HG03097 (cell line): ENCODE measurements around the gene PSMB10.

Experiments
- ATAC-seq: cut with Tn5 transposase; IDR thresholded peaks from one replicate; pipeline ENCODE4 v1.9.1; 2021; ENCODE audit not compliant: unreplicated experiment, low FRiP score

Gene PSMB10

GRCh38 chr16:67964477-67965131 is 28.0 kb upstream of the PSMB10 start:
- no peak for ATAC-seq

DNA sequence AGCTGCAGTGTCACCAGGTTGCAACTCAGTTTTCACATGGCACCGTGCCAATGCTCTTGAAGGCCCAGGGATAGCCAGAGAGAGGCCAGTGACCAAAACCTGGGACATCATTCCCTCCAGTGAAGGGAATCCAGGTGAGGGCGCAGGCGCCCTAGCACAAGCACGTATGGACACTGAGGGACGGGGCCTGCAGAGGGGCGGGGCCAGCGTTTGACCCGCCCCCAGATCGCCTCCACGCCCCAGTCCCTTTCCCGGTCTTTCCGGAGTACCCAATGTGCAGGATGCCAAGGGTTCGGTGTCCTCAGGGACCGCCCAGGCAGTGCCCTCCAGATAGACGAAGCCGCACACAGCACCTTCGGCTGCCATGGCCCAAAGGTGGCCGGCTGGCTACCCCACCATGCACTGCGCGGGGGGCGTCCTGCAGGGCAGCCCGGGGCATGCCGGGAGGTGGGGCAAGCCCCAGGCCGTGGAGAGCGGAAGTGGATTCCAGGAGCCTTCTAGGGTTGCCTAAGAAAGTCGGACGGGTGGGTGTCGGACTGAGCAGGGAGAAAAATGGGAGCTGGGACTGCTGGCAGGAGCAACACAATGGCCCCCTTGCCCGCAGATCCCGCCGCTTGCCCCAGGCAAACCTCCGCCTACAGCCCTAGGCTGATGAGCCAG is 27.1 kb upstream of the PSMB10 start:
- no peak for ATAC-seq

DNA sequence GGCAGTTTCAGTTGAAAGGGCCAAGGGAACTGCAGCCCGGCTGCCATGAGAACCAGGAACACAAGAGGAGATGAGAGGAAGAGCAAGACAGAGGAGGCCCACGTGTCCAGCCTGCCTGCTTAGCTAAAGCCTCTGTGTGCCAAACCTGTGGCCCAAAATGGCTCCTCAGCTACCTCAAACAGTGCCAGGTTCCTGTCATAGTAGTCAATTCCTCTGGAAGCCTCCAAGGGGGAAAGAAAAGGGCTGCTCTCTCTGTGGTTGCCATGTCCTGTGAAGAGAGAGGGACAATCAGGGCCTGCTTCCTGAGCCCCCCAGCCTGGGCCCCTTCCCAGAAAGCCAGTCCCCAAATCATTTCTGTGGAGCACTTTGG is 26.6 kb upstream of the PSMB10 start:
- no peak for ATAC-seq

DNA sequence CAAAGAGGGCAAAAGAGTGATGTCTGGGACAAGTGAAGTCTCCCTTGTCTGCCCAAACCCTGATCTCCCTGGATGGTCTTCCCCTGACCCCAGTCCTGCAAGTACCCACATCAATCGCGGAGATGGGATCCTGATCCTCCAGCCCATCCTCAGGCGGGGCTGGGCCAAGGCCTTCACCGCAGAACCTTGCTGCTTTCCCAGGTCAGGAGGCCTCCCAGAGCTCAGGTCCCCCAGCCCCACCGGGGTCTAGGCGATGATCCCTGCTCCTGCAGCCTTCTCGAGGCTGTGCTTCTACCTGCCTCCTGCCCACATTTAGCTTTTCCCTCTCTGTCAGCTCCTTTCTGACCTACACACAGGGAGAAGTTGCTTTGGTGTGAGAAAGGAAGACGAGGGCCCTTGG is 25.5 kb upstream of the PSMB10 start:
- ATAC-seq = no peak

- no peak for ATAC-seq
Observed at GRCh38 chr16:67961551-67961957, 24.9 kb upstream of the PSMB10 start.

DNA sequence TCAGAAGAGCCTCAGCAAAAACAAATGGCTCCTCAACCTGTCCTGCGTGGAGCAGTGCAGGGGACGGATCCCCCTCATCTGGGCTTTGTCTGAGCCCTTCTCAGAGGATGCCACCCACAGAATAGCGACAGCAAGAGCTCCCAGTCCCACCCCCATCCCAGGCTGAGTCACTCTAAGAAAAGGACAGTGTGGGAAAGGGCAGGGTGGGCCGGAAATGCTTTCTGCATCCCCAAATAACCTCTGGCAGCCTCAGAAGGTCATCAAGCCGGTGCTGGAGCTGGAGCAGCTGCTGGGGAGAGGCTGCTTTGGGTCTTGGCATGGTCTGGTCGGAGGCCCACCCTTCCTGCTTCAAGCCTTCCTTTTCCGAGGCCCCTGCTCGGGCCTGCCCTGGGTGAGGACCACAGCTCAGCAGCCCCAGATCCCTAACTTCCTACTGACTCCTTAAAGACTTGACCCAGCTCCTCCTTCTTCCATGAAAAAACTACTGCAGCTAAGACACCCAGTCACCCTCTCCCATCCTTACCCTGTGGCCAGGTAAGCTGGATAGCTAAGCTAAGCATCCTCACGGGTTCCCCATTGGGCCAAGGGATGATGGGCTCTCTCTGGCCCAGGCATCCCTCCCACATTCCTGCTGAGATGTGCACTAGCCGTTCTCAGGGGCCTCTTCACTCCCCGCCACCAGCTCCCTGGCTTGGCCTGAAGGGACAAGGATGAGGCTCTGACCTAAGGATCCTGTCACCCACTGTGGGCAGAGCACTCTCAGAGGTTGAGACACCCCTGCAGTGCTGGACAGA is 23.1 kb upstream of the PSMB10 start:
- ATAC-seq = no peak

- no peak for ATAC-seq
Observed at GRCh38 chr16:67957622-67958021, 21.0 kb upstream of the PSMB10 start.

DNA sequence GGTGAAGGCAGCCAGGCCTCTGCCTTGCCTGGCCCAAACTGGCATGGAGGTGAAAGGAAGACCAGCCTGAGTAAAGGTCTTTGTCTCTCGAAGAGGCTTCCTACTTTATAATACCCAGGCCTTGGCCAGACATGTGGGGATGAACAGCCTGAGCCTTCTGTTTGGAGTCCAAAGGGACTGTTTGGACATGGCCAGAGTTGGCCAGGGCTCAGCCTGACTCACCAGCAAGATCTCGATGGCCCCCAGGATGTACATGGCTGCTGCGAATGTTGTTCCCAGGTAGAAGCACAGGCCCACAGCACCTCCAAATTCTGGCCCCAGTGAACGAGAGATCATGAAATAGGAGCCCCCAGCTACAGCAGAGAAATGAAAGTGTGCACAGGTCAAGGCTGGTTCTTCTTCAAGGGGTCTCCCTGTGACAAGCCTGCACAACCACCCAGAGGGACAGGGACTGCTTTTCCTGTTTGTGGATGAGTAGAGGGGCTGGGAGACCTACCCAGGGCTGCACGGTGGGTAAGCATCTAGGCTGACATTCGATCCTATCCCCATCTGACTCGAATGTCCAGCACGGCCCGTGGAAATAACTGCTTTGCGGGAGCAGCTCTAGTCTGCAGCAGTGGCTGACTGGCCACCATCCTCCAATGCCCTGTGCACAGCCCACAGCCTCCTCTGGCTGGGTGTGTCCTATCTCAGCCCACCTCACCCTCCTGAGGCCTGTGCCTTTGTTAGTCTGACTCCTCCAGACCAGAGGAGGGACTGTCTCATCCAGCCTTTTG is 18.0 kb upstream of the PSMB10 start:
- no peak for ATAC-seq

GRCh38 chr16:67953641-67954375 is 17.2 kb upstream of the PSMB10 start:
- ATAC-seq = no peak

GRCh38 chr16:67951485-67951884 is 14.8 kb upstream of the PSMB10 start:
- ATAC-seq = no peak

DNA sequence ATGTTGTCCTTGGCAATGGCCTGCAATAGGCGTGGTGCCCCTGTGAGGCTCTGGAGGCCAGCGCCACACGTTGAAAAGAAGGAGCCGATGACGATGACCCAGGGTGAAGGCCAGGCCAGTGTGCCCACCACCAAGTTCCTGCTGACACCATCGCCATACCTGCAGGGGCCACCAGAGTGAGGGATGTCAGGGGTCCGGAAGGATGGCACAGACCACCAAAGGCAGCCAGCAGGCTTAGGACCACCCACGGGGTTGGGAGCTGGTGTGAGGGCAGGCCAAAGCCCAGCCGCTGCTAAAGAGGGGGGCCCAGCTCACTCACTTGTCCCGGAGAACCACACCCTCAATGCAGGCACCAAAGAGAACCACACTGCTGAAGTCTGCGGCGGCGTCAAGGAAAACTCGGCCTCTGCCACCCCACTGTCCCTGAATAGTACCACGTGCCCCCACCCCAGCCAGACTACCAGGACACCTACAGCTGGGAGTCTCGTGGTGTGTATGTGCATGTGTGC is 13.7 kb upstream of the PSMB10 start:
- ATAC-seq = no peak

- ATAC-seq = no peak
Observed at GRCh38 chr16:67949645-67950044, 13.0 kb upstream of the PSMB10 start.

DNA sequence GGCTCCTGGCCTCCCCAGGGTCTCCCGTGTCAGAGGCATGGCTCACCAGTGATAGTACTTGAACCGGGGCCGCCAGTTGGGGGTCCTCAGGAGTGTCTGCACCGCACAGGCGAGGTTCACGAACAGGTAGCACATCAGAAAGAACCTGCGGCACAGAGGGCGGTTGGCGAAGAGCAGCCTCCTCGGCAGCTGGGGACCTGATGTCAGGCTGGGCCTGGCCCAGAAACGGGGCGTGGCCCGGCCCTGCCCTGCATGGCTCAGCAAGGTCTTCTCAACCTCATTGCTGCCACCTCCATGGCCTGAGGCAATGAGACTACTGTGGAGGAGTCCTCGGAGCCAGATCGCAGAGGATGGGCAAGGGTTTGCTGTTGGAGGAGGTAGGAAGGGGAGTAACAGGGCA is 11.4 kb upstream of the PSMB10 start:
- ATAC-seq = no peak

DNA sequence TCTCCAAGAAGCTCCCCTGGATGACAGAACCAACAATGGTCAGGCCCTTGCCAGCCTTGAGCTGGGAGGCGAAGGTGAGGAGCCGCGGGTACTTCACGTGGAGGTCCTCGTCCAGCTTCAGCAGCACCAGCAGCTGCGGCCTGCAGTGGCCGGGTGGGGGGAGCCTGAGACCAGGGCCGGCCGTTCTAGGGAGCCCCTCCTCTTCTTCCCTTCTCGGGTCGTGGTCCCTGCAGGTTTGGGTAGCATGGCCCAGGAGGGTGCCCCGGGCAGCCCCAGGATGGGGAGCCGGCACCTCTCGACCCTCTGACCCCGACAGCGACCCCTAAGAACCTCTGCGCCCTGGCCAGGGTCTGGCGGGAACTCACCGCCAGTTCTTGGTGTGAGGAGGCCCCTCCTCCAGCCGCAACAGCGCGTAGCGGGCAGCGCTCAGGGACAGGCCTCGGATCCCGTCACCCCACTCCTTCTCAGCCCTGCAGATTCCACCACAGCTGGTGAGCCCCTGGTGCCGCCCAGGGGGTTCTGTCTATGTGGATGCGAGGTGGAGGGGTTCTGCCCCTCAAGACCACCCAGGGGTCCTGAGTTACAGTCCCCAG is 10.4 kb upstream of the PSMB10 start:
- no peak for ATAC-seq

DNA sequence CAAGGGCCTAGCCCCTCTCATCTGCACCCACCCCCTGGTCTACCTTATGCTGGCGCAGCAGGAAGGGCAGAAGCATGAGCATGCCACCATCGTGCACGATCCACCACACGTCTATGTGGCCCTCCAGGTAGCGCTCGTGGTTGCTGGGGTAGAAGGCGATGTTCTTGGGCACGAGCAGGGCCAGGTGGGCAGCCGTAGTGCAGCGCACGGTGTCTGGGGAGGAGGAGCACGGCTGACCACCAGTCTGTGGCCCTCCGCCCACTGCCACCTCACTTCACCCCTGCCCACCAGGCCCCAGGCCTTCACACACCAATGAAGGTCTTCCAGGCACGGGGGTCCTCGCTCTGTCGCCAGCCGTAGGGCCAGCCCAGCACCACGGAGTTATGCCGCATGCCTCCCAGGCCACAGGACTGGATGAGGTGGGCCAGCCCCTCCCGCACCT is 9.5 kb upstream of the PSMB10 start:
- no peak for ATAC-seq

DNA sequence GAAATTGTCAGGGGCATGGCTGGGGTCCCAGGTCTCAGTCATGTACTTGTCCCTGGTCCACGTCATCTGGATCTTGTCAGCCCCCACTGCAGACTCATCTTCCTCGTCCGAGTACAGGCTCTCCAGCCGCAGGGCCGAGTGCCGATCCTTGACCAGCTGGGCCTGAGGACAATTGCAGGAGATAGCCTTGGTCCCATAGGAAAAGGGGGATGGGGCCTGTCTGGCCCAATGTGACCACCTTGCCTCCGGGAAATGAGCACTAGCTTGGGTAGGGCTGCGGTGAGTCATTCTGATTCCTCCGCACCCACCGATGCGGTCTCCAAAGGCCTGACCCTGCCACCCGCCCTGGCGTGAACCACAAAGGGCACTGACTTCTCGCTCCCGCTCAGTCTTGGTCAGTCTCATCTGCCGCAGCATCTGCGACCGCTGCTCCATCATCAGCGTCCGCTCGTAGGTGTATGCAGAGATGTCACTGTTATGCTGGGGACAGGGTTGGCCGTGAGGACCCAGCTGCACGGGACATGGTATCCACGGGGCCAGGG is 8.8 kb upstream of the PSMB10 start:
- ATAC-seq = no peak

DNA sequence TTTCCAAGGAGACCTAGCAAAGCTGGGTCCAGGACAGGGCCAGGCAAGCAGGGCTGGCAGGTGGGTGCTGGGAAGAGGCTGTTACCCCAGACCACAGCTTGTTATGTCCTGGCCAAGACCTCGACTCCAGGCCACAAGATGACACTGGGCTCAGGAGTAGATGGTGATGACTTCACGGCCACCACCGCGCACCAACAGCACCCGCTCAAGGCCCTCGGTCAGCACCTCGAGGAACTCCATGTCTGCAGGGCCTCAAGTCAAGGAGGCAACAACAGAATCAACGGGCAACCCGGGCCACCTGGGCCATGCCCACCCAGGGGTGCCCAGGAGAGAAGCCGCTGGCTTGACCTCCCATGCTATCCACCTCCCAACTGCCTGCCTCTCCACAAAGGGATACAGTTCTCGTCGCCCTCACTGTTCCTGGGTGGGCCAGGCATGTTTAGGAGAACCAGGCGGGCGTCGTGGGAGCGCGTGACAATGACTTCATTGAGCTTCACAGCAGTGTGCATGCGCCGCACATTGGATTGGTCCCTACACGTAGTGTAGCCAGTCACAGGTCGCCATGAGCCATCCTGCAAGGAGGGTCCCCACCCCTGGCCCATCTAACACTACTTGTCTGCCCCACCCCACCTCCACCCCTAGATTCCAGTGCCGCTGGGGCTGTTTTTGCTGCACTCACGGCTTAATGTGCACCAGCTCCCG is 8.2 kb upstream of the PSMB10 start:
- no peak for ATAC-seq

GRCh38 chr16:67943619-67944504 is 7.2 kb upstream of the PSMB10 start, which contains the start of gene LCAT:
TSS of gene LCAT (minus strand) at chr16:67944120. CDS start at chr16:67944101, 19 bp downstream.
- ATAC-seq = no peak
